Uterus (tissue), 4 donors: ENCODE measurements around the gene LHX2. TPM values are rescaled to one million over a fixed set of nuclear protein-coding genes. Genes with fewer than 3 reads are reported as not detected.

Source experiments
- DNase-seq, 2 donors: peaks; one replicate each; pipeline ENCODE4 v3.0.0-alpha.2; 2019 to 2020
- H3K27ac ChIP-seq, 2 donors: fragments of 200-600 bp; sonication (generic); 1 replicate in 1 of 2; 2 replicates in 1 of 2; pipeline ENCODE4 v1.5.1; 2016 to 2018
- H3K27me3 ChIP-seq, 2 donors: fragments of 200-600 bp; sonication (generic); one replicate each; pipeline ENCODE4 v1.5.1; 2018 to 2019; ENCODE audit warnings: control low read depth in 1 of 2
- H3K36me3 ChIP-seq, 2 donors: fragments of 200-600 bp; sonication (generic); one replicate each; pipeline ENCODE4 v1.5.1; 2019; ENCODE audit warnings: control low read depth in 1 of 2
- H3K4me1 ChIP-seq, 2 donors: fragments of 200-600 bp; sonication (generic); one replicate each; pipeline ENCODE4 v1.5.1; 2018 to 2019; ENCODE audit warnings: control low read depth in 1 of 2
- H3K4me3 ChIP-seq, 2 donors: fragments of 200-600 bp; sonication (generic); 1 replicate in 1 of 2; 2 replicates in 1 of 2; pipeline ENCODE4 v1.5.1; 2018 to 2019; ENCODE audit warnings: mild to moderate bottlenecking in 1 of 2
- H3K9me3 ChIP-seq, 2 donors: fragments of 200-600 bp; sonication (generic); one replicate each; pipeline ENCODE4 v1.5.1; 2019; ENCODE audit warnings: control low read depth in 1 of 2
- POLR2A ChIP-seq, 2 donors: fragments of 450-650 bp; IDR thresholded peaks; one replicate each; pipeline ENCODE4 v1.6.1; 2016; ENCODE audit warnings: antibody characterized with exemption in 2 of 2, mild to moderate bottlenecking in 1 of 2, moderate library complexity in 1 of 2
- intact Hi-C: fragments of 100-400 bp; cut with DNase I; formaldehyde crosslinking; loops from one replicate; pipeline ENCODE4 v1.15.1; 2023; ENCODE audit warnings: low total_unique reads
- total RNA-seq, 4 donors: library from RNA; depleted of rRNA in 3 of 4; stranded (reverse); fragments of >200 nt in 3 of 4; gene quantifications; one replicate each; pipeline versions ENCODE4 v1.1.0 to v1.2.4, GENCODE V29; 2014 to 2023
- TF ChIP-seq, protein P1 (sequence below), 4 experiments: fragments of 200-600 bp in 2 of 4; fragments of 450-650 bp in 2 of 4; sonication (generic) in 2 of 4; IDR thresholded peaks; one replicate each; pipeline ENCODE4 v1.5.1; 2016 to 2019; ENCODE audit warnings: antibody characterized with exemption in 4 of 4, mild to moderate bottlenecking in 2 of 4, moderate library complexity in 1 of 4
- donor health status: DM: yes; HTN: yes; CAD: no.

LHX2 gene
- total RNA-seq, 4 donors from 2014 or later: 0.14 TPM; not detected in 3

DNA sequence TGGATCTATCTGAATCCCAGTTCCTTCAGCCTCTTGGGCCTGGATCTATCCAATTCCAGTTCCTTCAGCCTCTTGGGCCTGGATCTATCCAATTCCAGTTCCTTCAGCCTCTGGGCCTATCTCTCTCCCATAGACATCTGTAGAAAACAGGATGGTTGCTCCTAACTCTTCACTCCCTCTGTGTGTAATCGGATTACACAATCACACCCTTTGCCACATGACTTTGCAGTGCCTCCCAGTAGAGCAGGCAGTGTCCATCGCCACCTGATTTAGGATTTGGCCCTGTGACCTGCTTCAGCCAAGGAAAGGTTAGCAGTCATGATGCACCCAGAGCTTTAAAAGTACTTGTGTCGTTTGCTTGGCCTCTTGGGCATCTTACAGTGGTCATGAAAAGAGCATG is 56.7 kb downstream of the LHX2 start:
- no peaks in the 10 kb centered on the region for H3K27me3 ChIP-seq
- H3K27ac ChIP-seq: no peak overlapping the region
- TF ChIP-seq POLR2A (IDR thresholded peaks at IDR 0.05): no peak
- TF ChIP-seq, protein P1, sequence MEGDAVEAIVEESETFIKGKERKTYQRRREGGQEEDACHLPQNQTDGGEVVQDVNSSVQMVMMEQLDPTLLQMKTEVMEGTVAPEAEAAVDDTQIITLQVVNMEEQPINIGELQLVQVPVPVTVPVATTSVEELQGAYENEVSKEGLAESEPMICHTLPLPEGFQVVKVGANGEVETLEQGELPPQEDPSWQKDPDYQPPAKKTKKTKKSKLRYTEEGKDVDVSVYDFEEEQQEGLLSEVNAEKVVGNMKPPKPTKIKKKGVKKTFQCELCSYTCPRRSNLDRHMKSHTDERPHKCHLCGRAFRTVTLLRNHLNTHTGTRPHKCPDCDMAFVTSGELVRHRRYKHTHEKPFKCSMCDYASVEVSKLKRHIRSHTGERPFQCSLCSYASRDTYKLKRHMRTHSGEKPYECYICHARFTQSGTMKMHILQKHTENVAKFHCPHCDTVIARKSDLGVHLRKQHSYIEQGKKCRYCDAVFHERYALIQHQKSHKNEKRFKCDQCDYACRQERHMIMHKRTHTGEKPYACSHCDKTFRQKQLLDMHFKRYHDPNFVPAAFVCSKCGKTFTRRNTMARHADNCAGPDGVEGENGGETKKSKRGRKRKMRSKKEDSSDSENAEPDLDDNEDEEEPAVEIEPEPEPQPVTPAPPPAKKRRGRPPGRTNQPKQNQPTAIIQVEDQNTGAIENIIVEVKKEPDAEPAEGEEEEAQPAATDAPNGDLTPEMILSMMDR (IDR thresholded peaks at IDR 0.05): no peak
- H3K4me3 ChIP-seq: no peak overlapping the region
- no peaks in the 10 kb centered on the region for H3K36me3 ChIP-seq
- no peaks in the 10 kb centered on the region for H3K4me1 ChIP-seq
- no peak for DNase-seq
- intact Hi-C loops: no loop called here
- no peaks in the 10 kb centered on the region for H3K9me3 ChIP-seq

DNA sequence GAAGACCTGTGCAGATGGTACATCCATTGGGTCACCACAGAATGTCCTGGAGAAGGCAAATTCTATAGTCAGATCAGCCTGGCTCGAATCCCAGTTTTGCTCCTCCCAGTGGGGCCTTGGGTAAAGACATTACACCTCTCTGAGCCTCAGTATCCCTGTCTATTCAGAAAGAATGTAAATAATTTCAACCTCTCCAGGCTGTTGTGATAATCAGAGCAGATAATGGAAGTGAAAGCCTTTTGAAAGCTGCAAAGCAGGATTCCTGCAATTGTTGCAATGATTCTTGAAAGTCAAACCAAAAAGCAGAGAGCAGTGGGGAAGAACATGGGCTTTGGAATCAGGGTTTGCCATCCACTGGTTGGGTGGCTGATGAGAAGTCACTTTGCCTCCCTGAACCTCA is 63.2 kb downstream of the LHX2 start:
- TF ChIP-seq, protein P1 (IDR thresholded peaks at IDR 0.05): no peak
- TF ChIP-seq POLR2A (IDR thresholded peaks at IDR 0.05): no peak
- Histone ChIP-seq H3K36me3 (no peaks in the 10 kb centered on the region), H3K27ac (no peak overlapping the region), H3K27me3 (no peaks in the 10 kb centered on the region), H3K4me3 (no peak overlapping the region), H3K9me3 (no peaks in the 10 kb centered on the region), H3K4me1 (no peaks in the 10 kb centered on the region)
- intact Hi-C loops: no loop called here
- DNase-seq: no peak

- Histone ChIP-seq H3K27ac (no peak overlapping the region), H3K9me3 (no peaks in the 10 kb centered on the region)
- intact Hi-C loops: no loop called here
Observed at GRCh38 chr9:124075761-124076160, 64.2 kb downstream of the LHX2 start.

GRCh38 chr9:124077915-124078572 is 66.5 kb downstream of the LHX2 start:
- Histone ChIP-seq H3K9me3 (no peaks in the 10 kb centered on the region), H3K4me3 (no peak overlapping the region), H3K36me3 (no peaks in the 10 kb centered on the region), H3K27me3 (no peaks in the 10 kb centered on the region), H3K27ac (no peak overlapping the region), H3K4me1 (no peaks in the 10 kb centered on the region)
- intact Hi-C loops: no loop called here
- TF ChIP-seq POLR2A (IDR thresholded peaks at IDR 0.05): no peak
- TF ChIP-seq, protein P1 (IDR thresholded peaks at IDR 0.05): no peak
- no peak for DNase-seq

More at GRCh38 chr9:124075761-124076160, 64.2 kb downstream of the LHX2 start:
- no peaks in the 10 kb centered on the region for H3K4me1 ChIP-seq
- DNase-seq: no peak
- no peak for TF ChIP-seq POLR2A (IDR thresholded peaks at IDR 0.05)
- TF ChIP-seq, protein P1 (IDR thresholded peaks at IDR 0.05): no peak
- H3K27me3 ChIP-seq: no peaks in the 10 kb centered on the region
- H3K4me3 ChIP-seq: no peak overlapping the region
- no peaks in the 10 kb centered on the region for H3K36me3 ChIP-seq

DNA sequence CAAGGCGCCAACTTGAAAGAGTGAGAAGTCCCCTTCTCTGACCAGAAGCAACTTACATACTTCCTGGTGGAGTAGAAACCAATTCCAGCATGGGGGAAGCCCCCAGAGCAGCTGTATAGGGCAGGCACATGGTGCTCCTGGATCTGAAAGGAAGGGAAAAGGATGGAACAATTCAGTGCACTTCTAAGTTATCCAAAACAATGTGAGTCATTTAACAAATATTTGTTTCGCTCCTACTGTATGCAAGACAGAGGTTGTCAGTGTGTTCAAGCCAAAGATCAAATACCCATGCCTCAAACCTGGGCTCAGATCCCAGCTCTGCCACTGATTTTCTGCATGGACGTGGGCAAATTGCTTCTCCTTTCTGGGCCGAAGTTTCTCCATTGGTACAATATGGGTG is 67.1 kb downstream of the LHX2 start:
- H3K27me3 ChIP-seq: no peaks in the 10 kb centered on the region
- DNase-seq: no peak
- no peak overlapping the region for H3K27ac ChIP-seq
- no peaks in the 10 kb centered on the region for H3K9me3 ChIP-seq
- intact Hi-C loops: no loop called here
- no peaks in the 10 kb centered on the region for H3K4me1 ChIP-seq
- H3K36me3 ChIP-seq: no peaks in the 10 kb centered on the region
- no peak overlapping the region for H3K4me3 ChIP-seq
- TF ChIP-seq POLR2A (IDR thresholded peaks at IDR 0.05): no peak
